Central memory CD4-positive, alpha-beta T cell (primary cell): ENCODE results near the gene ARID5B.

ENCODE experiments used
- DNase-seq: peaks from one replicate; pipeline ENCODE4 v3.0.0; 2022

The ARID5B gene

GRCh38 chr10:62056219-62056618, 154.7 kb downstream of the ARID5B start:
- DNase-seq: no peak

GRCh38 chr10:62056698-62057097, 155.2 kb downstream of the ARID5B start:
- no peak for DNase-seq

- no peak for DNase-seq
These were observed 155.9 kb downstream of the ARID5B start for GRCh38 chr10:62057359-62057758.

DNA sequence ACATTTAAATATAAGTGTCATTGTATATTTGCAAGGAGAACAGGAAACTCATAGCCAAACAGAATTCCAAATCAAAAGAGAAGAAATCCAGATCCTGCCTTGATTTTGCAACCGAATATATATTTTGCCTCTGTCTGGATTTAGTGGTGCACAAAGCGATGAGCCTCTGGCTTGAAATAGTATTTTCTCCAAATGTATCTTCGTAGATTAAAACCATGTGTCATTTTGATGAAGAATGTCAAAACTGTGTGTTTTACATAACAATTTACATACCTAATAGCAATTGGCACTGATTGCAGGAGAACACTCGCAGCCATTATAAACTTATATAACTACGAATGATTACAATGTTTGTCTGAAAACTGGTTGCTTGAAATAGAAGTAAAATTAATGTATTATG, 156.4 kb downstream of the ARID5B start:
- DNase-seq: no peak

DNA sequence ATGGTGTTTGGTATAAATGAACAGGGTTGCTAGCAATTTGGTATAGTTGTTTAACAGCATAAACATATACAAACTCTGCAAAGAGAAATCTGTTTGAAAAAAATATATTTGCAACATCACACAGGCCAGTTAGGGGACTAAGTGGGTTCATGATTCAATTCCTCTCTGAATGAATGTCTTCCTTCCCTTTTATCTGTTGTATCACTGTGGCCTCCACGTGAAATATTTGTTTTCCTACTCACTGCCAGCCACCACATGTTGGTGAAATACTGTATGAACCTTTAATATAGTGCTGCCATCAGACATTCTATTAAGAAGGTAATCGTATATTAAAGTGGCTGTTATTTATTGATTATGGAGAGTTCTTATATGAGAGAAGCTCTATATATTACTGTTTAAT, 157.0 kb downstream of the ARID5B start:
- no peak for DNase-seq

- no peak for DNase-seq
These were observed 157.4 kb downstream of the ARID5B start for GRCh38 chr10:62058896-62059216.

- no peak for DNase-seq
These were observed 157.9 kb downstream of the ARID5B start for GRCh38 chr10:62059217-62059920.

DNA sequence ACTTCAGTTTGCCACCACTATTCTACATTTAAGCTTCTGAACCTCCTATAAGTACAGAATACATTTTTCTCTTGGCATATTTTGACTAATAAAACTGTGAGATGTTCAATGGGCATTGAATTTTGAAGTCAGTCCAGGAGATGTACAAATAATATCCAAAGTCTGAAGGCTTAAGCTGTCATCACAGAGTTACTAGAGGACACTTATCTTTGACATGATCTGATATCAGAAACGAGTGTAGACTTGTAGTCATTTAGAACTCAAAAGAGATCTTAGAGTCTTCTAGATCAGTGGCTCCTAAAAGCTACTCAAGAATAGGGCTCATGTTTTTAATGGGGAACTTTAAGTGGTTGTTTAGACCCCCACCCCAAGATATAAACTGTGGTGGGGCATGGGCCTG, 160.5 kb downstream of the ARID5B start:
- DNase-seq: no peak

DNA sequence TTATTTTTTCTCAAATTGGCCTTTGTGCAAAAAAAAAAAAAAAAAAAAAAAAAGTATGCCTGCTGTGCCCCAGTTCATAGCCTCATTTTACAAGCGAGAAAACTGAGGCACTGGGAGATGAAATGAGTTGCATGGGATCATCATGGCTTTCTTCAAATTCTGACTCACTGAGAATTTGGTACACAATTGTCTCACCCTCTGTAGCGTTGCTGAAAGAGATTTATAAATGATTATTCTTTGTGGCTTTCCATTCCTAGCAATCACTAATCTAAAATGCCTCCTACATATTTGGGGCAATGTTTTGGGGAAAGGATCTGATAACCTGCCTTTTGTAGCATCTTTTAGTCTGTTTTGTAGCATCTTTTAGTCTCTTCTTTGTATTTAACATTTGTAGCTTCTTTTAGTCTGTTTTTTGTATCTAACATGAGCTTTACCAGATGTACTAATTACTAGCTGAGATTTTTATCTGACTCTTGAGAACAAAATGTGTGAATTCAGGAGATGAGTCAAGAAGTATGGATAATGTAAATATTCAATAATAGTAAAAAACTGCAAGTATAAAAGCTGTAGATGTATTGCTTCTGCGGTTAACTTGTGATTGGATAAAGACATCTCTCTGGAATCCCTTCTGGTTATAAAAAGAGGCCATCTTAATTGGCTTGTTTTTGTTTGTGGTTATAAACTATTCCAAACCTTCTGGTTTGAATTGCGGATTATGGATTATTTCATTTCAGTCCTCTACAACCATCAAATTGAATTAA, 161.4 kb downstream of the ARID5B start:
- DNase-seq: no peak

DNA sequence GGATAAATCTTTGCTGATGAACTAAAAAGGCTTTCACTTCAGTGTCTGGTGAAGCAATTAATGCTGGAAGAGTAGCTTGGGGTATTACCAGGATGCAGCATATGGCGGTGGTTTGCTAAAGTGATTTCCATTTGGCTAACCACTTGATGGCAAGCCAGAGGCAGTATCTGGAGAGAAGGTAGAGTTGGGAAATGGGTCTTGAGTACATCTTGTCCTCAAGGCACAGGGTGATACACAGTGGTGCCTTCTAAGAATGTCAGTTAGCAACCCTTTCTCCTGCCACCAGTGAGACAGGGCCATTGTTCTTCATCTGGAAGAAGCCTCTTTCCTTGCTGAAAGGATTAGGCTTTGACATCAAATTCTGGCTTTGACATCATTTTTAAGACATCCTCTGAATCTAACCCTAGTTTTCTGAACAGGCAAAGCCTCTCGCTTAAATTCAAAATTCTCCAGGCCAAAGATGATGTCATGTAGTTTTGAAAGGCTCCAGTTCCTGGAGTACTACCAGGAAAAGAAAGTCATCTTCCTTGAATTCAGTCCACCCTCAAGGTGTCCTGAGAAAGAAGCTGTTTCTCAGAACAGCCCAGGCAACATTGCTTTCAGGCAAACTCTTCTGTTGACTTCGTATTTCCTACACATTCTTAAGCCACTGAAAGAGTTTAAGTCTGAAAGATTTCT, 162.4 kb downstream of the ARID5B start:
- no peak for DNase-seq

GRCh38 chr10:62067560-62067959, 166.1 kb downstream of the ARID5B start:
- DNase-seq: no peak

GRCh38 chr10:62068464-62068863, 167.0 kb downstream of the ARID5B start:
- DNase-seq: no peak

- DNase-seq: no peak
These were observed 168.1 kb downstream of the ARID5B start for GRCh38 chr10:62069452-62070178.

DNA sequence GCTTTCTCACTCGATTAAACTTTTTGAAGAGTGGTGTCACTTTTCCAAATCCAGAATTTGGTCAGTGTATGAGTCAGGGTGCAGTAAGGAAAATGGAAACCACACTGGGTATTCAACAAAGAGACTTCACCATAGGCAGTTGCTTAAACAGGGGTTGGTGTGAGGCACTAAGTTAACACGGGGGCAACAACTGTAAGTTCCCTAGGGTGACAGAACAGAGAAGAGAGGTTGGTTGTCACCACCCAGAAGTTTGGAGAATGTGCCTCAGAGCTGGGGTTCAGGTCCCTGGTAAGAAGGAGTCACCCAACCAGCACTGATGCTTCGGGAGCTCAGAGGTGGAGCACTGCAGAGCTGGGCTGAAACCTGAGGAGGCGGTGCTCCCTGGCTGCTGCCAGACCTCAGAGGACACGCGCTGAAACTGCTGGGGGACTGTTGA, 170.4 kb downstream of the ARID5B start:
- no peak for DNase-seq

GRCh38 chr10:62072901-62073300, 171.4 kb downstream of the ARID5B start:
- DNase-seq: no peak

- DNase-seq: no peak
These were observed 171.9 kb downstream of the ARID5B start for GRCh38 chr10:62073429-62073828.

- DNase-seq: no peak
These were observed 173.9 kb downstream of the ARID5B start for GRCh38 chr10:62075414-62075813.

- no peak for DNase-seq
These were observed 174.4 kb downstream of the ARID5B start for GRCh38 chr10:62075912-62076311.

GRCh38 chr10:62076891-62077290, 175.4 kb downstream of the ARID5B start:
- no peak for DNase-seq

- no peak for DNase-seq
These were observed 176.0 kb downstream of the ARID5B start for GRCh38 chr10:62077330-62078015.

DNA sequence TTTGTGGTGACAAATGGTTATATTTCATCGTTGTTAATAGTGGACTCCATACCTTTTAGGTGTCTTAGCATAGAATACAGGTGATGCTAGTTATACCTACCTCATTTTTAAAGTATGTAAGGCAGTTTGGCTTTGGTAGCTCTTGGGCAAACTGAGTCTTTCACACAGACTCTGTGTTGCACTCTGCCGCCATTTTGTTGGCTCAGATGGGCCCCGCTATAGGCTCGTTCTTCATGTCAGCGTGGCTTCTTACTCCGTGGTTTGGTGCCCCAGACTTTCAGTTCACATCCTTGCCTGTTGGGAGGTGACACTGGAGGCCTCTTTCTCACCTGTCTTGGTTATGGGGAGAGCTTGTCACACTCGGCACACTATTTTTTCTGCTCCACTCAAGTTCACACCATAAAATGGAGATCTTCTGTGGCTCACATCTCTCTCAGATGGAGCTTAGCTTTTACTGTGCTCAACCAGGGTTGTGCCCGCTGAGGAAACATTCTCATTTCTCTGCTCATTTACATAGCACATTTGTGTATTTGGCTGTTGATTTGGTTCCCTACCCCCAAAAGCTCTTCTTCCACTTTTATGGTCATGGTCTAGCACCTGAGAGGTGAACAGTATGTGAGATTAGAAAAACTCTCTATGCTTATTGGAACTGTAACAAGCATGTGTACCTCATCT, 178.5 kb downstream of the ARID5B start:
- no peak for DNase-seq

- DNase-seq: no peak
These were observed 179.4 kb downstream of the ARID5B start for GRCh38 chr10:62080905-62081304.
